OCI-M2 (cell line): Measurements from ENCODE around the gene NDUFS7.

Experiments used
- DNase-seq: peaks from one replicate; lab custom pipeline; 2025; ENCODE audit not compliant: unreplicated experiment; lab: John Stamatoyannopoulos, UW

The NDUFS7 gene

GRCh38 chr19:1364070-1364704 lies 19.5 kb upstream of the NDUFS7 start:
- no peak for DNase-seq

DNA sequence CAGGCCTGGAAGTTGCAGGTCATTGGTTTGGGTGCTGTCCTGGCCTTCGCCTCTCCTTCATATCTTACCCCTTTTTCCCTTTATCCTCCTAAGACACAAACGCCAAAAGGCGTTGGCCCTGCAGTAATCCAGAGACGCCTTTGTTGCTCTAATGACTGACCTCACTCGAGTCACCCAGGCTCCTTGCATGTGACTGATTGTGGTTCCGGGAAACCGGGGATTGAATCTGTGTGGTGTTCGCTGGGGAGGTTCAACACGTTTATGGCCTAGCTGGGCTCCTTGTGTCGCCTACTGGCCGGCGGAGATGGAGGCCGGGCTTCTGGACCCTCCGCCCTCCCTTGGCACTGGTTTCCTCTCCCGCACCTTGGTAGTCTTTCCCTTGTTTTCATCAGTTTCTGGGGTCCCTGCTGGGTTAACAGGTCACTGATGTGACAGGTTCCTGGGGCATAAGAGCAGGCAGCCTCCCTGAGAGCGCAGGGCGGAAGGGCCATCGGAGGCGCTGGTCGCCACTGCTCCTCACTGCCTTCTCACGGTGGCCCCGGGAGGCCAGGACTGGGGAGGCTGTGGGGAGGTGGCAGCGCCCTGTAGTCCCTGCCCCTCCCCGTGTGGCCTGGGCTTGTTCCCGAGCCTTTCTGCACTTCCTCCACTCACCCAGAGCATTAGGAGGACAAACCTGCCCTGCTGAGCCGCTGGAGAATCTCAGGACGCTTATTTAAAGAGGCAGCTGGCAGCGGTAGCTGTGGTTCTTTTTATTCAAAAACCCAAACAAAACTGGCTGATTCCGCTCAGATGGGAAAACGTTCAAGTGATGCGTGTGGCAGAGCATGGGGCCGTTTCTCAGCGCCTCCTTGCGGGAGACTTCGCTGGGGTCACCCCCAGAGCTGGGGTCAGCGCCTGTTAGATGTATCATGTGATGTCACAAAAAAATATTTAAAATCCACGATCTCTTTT lies 18.1 kb upstream of the NDUFS7 start:
- DNase-seq = no peak

DNA sequence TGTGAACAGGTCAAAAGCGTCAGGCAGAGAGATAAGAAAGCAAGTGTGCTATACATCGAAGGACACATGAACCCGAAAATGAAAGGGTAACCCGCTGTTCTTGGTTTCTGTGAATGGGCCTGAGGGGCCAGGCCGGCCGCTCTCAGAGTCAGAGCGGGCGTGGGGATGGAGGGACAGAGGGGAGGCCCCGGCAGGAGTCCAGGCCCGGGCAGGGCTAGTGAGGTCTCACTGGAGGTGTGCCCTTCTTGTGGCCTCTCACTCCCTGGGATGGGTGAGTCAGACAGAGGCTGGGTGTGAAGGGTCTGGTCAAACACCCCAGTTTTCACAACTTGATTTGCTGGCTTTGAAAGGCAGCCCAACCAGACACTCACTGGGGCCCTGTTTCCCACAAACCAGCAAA lies 17.4 kb upstream of the NDUFS7 start:
- no peak for DNase-seq

DNA sequence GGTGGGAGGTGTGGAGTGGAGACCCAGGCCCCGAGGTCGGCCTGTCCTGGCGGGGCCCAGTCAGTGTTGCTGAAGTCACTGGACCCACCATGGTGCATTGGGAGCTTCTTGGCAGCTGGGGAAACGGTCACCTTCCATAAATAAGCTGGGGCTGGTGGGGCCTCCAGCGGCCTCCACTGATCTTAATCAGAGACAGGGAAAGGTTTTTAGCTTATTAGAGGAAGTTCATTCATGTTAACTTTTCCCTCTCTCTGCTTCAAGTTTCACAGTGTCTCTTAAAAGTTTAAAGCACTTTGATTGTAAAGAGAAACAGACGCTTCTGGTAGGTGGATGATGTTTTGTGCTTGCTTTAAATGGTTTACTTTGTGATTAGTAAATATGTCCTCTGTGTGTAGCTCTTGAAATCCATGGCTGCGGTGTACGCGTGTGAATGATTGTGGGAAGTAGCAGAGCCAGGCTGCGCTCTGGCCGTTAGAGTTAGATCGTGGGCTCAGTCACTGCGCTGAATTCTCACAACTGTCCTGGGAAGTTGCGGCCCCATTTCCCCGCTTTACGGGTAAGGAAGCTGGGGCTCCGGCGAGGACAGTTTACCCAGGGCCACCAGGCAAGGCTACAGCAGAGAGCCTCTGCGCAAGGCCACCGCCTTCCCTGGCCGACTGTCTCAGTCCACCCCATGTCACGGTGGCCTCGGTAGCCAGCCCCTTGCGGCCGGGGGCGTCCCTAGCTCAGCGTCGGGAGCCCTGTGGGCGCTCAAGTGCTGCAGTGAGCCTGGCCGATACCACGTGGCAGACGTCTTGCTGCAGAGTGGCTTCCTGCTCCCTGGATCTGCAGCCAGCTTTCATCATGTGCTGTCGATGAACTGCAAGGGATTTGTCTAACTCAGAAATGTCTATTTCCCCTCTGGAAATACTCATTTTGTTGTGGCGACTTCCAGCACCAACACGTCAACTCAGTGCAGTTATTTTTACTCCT lies 16.5 kb upstream of the NDUFS7 start:
- DNase-seq = no peak

DNA sequence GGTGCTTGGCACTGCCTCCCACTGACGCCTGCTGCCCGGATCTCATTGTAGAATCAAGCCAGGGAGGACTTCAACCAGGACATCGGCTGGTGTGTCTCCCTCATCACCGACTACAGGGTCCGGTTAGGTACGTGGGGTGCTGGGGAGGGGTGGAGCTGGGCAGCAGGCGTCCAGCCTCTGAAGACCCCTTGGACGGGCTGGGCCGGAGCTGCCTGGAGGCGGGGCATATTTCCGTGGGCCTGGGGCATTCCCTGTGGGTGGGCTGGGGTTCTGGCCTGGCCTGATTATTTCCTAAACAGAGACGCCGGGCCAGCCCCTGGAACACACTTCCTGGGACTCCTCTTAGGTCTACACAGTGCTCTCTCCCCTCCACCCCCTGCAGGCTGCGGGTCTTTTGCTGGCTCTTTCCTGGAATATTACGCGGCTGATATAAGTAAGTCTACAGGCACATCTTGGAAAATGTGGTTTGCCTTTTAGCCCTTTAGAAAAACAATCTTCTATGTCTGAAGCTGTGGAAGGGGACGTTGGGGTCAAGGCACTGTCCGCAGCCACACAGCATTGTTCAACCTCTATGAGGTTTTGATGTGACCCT lies 14.4 kb upstream of the NDUFS7 start:
- no peak for DNase-seq

- DNase-seq = no peak
Measured at GRCh38 chr19:1370579-1371361, 12.9 kb upstream of the NDUFS7 start.

DNA sequence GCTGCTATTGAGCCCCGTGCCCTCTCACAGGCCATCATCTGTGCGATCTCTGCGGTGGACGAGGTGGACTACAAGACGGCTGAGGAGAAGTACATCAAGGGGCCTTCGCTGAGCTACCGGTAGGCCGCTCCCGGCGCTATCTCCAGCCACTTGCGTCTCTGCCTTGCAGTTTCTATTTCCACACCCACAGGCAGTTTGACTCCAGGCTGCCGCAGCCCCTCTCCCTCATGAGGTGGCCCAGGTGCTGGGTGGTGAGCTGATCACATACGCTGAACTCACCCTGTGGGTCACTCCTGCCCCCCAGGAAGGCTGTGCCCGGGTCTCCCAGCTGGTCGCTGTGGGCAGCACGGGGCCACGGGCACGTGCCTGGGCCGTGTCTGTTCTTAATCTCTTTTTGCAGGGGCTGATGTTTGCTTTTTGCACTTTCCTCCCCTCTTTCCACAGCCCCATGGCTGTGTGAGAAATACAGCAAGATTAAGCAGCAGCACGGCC lies 10.6 kb upstream of the NDUFS7 start:
- no peak for DNase-seq

DNA sequence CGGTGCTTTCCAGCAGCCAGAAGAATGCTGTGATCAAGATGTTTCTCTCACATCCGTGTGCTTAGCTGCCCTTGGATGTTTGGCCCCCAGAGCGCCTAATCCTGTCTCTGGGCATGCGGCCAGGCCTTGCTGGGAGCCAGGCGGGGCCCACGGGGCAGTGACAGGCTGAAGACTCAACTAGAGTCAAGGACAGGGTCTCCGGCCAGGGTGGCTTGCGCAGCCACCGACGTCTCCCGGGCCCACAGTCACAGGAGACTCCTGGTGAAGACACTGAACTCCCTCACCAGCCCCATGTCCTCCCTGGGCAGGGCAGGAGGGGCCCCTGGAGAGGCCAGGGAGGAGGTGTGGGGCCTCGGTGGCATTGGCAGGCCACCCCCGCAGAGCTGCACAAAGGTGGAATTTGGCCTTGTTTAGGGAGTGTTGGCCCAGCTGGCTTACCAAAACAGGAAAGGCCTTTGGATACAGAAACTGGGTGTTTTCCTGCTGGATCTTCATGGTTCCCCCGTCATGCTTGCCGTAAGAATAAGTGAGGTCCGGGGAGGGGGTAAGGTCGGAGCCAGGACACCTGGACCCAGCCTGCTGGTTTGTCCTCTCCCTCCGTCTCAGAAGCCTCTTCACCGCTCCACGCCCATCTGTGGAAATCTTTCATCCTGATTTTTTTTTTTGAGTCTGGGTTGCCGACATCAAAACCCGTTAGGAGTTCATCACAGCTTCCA lies 10.0 kb upstream of the NDUFS7 start:
- DNase-seq = no peak

- DNase-seq = no peak
Measured at GRCh38 chr19:1374250-1374577, 9.5 kb upstream of the NDUFS7 start.

GRCh38 chr19:1376415-1376805 lies 7.3 kb upstream of the NDUFS7 start:
- DNase-seq = no peak

GRCh38 chr19:1377176-1377964 lies 6.3 kb upstream of the NDUFS7 start:
- DNase-seq = no peak

- DNase-seq = no peak
Measured at GRCh38 chr19:1377965-1378785, 5.5 kb upstream of the NDUFS7 start.

DNA sequence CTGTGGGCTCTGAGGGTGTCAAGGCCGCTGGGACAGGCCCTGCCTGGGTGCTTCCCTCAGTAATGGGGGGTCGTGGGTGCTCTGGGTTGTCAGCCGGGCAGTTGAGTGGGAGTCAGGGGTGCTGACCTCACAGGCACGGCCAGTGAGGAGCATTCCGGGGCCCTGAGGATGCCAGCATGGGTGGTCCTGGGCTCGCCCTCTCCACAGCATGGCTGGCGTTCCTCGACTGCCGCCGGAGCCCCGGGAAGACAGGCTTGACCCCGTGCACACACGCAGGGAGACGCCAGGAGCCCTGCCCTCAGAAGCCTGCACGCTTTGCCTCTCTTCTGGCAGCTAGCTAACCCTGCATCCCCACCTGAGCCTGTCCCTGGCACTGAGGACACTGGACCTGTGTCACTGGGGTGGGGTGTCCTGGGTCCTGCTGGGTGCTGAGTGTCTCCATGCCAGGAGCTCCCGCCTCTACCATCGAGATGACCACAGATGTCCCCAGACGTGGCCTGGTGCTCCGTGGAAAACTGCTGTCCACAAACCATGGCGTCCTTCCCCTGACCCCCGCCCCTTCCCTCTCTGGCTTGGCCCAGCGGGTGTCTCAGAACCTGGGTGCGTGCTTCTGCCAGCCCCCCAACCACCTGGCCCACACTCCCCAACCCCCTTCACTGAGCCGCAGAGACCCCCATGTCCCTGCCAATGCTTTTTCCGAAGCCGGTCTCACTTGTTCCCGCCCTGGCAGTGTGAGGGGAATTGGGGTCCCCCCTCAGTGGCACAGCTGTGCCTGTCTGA lies 4.4 kb upstream of the NDUFS7 start:
- DNase-seq = no peak

DNA sequence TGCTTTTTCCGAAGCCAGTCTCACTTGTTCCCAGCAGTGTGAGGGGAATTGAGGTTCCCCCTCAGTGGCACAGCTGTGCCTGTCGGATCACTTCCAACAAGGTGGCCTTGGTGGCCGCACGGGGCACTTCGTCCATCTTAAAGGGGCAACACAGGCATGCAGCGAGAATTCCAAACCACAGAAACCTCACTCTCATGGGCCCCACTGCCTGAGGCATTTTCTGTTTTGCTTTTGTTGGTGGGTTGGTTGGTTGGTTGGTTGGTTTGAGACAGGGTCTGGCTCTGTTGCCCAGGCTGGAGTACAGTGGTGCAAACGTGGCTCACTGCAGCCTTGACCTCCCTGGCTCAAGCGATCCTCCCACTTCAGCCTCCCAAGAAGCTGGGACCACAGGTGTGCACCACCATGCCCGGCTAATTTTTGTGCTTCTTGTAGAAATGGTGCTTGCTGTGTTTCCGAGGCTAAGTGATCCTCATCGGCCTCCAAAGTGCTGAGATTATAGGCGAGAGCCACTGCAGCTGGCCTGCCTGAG lies 3.7 kb upstream of the NDUFS7 start:
- no peak for DNase-seq

DNA sequence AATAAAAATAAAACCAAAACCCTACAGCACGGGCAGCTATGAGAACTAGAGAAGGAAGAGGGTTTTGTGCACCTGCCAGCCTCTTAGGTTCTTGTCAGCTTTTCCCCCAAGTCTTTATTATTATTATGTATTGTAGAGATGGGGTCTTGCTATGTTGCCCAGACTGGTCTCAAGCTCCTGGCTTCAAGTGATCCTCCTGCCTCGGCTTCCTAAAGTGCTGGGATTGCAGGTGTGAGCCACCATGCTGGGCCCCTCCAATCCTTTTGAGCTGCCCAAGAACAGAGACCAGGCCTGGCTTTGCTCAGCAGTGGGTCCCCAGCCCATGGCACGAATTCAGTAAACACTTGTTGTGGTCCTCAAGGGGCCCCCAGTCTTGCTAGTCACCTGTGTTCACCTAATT lies 1.5 kb upstream of the NDUFS7 start:
- no peak for DNase-seq

GRCh38 chr19:1383017-1383311 lies 743 bp upstream of the NDUFS7 start:
- DNase-seq = no peak

DNA sequence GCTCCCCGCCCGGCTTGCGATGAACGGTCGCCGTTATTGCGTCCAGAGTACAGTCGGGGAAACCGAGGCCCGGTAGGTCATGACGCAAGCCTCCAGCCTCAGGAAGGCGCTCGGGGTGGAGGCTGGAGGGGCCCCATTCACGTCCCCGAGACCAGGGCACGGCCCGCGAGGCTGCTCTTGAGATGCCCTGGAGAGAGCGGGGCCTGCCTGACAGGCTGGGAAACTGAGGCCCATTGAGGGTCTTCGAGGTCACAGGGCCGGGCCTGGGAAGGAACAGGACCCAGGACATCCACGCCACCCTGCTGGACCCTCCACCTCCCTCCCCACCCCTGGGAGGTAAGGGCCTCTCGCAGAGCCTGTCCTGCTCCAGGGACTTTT lies 367 bp downstream of the NDUFS7 start:
- DNase-seq = no peak
